Erythroblast (primary cell): Measurements from ENCODE around the gene DMKN.

Experiments
- GATA1 ChIP-seq: IDR thresholded peaks from 2 replicates; pipeline ENCODE4 v1.6.1; 2011; ENCODE audit warnings: low read depth, mild to moderate bottlenecking, control low read depth, low read length, moderate library complexity
- POLR2A ChIP-seq: IDR thresholded peaks from 2 replicates; pipeline ENCODE4 v1.6.1; 2011; ENCODE audit warnings: mild to moderate bottlenecking, low read length

DNA sequence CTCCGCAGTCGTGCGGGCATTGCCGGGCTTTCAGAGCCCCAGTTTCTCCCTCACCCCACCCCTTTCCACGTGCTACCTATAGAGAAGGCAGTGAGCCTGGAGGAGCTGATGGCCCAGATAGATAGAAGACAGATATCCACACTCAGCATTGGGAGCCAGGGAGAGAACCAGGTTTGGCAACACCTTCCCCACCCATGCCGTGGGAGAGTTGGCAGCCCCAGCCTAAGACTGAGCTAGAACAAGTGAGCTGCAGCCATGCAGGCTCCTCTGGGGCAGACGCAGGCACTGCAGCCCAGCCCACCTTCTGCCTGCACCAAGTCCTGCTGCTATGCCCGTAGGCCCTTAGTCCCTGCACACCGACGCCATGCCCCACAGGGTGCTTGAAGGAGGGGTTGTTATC lies 12.8 kb downstream of the DMKN start:
- TF ChIP-seq POLR2A (no peak), GATA1 (no peak)
